IPS-NIHi7 (cell line): ENCODE measurements around the gene DFFB.
A peak's percentile ranks its signal among the peaks of the same experiment; 100 is the strongest.
"Not testable (repeated sequence)": the region's sequence is repeated elsewhere in the genome, so short reads cannot be mapped to it uniquely, and the experiment has no call there.

Source experiments
- DNase-seq: peaks from one replicate; pipeline ENCODE4 v3.0.0; 2012; ENCODE audit warnings: mixed read lengths; ENCODE audit errors: extremely low spot score

DFFB gene

DNA sequence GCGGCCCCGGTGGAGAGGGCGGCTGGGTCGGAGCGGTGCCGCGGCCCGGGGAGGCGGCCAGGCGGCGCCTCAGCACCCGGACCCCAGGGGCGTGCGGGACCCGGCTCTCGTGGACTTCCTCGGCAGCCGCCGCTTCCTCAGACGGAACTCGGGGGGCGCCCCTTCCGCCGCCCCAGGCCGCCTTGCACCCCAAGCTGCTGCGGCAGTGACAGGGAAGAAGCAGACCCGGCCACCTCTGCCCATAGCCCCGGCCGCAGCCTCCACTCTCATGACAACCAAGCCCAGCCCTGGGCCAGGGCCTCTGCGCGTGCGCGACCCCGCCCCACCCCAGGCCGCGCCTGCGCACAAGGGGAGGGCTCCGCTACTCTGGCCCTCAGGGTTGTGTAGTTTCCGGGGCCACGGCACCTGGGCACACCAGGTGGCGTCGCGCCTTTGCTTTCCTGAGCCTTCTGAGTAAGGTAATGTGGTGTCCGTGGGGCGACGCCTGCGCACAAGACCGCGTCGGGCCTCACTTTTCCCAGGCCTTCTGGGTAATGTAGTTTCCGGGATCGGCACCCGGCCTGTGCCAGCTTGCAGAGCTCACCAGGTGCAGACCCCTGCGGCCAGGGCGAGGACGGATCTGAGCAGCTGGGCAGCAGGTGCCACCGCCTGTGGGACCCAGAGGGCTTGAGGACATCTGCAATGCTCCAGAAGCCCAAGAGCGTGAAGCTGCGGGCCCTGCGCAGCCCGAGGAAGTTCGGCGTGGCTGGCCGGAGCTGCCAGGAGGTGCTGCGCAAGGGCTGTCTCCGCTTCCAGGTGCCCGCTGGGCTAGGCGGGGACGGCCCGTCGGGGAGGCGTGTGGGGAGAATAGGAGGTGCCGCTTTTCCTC lies at the start of gene DFFB, which contains the start of gene CEP104:
TSS of gene DFFB (plus strand) at position 554 of the 868 bp plus-strand sequence. CDS start at position 682, 128 bp downstream.
TSS of gene CEP104 (minus strand) at position 289 of the 868 bp plus-strand sequence. CDS start 4,804 bp downstream, outside the sequence.
- peak; percentile 100 for DNase-seq

GRCh38 chr1:3807769-3808168 lies 49.5 kb upstream of the DFFB start:
- no peak for DNase-seq

GRCh38 chr1:3809680-3810079 lies 47.6 kb upstream of the DFFB start:
- no peak for DNase-seq

GRCh38 chr1:3810149-3810761 lies 47.0 kb upstream of the DFFB start:
- not testable (repeated sequence) for DNase-seq

DNA sequence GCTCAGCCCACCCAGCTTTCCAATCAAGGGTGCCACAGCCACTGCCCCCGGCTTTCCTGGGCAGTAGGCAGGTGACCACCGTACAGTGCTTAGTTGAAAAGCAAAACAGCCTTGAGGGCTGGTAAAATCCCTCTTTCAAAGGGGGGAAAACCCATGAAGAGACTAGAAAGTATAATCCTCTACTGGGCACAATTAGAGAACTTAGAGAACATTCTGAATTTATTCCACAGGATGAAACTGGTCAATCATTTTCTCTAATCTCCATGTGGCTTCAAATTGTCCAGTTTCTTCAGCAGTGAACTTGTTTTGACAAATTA lies 45.7 kb upstream of the DFFB start:
- DNase-seq = no peak

GRCh38 chr1:3814065-3814464 lies 43.2 kb upstream of the DFFB start:
- DNase-seq = no peak

- no peak for DNase-seq
These were observed 42.3 kb upstream of the DFFB start for GRCh38 chr1:3814771-3815561.

DNA sequence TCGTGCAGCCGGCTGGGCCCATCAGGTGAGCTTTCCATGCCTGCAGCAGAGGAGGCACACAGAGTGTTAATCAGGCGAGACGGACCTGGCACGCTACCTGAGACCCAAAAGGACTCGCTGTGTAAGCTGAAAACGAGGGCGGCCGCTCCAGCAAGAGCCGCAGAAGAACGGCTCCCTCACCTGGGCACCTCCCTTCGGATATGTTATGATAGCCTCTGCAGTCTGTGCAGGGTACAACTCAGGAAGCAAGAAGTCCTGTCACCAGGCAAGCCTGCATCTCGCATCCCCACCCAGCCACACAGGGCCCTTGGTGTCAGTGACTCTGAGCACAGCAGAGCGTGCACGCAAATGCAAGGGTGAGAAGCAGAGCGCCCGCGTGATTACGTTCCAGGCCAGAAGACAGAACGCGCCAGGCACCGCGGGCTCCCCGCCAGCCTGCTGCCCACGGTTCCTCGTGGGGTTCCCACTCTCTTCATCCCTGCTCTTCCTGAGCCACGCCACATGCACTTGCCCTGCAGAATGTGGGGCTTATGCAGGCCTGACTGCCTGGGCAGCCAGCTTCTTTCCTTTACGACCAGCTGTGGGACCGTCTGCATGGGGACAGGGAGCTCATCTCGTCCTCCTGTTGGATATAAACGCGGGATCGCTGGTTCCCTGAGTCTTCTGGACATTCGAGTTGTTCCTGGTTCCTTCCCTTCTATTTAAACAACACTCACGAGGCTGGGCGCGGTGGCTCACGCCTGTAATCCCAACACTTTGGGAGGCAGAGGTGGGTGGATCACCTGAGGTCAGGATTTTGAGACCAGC lies 40.7 kb upstream of the DFFB start:
- DNase-seq = no peak

- DNase-seq = no peak
These were observed 40.0 kb upstream of the DFFB start for GRCh38 chr1:3817138-3817740.

DNA sequence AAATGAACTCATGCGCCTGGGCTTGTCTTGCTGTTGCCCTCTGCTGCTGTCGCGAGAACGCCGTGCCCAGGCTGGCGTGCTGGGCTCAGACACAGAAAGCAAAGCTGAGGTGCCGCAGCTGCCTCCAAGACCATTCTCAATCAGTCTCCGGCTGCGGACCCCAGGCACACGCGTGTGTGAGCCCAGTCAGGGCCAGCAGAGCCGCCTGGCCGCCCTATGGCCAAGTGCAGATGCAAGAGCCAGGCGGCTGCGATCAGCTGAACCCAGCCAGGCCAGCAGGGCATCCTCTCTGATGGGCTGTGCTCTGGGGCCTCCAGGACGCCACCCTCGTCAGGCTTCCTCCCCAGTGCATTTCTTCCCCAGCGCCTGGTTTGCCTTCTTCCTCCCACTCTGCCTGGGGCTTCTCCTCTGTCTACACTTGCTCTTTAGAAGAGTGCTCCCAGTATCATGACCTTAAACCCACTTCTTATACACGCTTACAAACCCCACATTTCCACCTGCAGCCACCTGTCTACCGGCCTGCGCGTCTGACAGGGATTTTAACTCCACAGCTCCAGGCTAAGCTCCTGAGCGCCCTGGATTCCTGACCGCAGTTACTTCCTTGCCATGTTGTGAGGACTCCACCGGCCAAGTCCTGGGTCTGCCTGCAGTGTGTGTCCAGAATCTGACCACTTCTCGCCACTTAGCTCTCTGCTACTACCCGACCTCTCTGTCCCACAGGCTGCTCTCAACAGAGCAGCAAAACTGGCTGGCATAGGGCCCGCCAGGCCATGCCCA lies 39.3 kb upstream of the DFFB start:
- no peak for DNase-seq

DNA sequence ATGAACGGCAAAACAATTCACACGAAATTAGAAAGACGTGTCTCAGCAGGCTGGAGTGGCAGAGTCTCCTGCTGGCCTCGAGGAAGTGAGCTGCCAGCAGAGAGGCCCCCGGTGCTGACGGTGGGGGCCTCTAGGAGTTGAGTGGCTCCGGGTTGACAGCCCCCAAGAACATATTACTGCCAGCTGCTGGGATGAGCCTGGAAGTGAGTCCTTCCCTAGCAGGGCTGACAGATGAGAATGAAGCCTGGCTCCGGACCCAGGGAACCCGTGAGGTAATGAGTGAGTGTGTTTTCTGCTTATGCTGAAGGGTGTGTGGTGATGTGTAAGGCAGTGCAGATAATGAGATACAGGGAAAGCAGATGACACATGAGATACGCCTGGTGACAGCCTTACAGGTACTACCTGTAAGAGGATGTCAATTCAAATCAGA lies 37.5 kb upstream of the DFFB start:
- no peak for DNase-seq

DNA sequence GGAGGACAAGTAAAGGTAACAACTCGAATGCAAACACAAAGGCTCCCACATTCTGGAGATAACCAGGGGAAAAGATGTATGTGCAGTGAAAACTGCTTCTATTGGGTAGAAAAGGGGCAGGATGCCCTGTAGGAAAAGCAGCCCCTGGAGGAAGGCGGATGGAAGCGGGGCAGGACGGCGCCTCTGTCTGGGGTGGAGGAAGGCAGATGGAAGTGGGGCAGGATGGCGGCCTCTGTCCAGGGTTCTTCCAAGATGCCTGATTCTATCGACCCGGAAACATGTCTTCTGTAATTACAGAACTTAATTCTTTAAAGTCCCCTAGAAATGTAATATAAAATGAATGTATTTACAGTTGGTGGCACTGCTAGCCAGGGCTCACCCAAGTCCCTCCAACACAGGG lies 37.0 kb upstream of the DFFB start:
- no peak for DNase-seq

- DNase-seq = no peak
These were observed 36.3 kb upstream of the DFFB start for GRCh38 chr1:3821004-3821403.

GRCh38 chr1:3821447-3821846 lies 35.8 kb upstream of the DFFB start:
- DNase-seq = no peak

DNA sequence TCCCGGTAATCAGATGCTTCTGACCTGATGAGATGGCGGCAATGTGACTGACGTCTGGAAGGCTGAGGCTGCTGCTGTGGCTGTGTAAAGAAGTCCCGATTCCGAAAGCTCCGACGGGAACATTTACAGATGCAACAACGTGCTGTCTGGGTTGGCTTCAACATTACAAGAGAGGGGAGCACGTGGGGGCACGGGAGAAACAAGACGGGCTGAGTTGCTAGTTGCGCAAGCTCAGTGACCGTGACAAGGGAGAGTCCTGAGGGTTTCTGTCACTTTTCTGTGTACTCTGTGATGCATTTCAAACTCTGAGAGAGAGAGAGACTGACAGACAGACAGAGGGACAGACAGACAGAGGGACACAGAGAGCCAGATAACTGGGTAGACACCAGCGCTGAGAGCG lies 35.4 kb upstream of the DFFB start:
- DNase-seq = no peak

GRCh38 chr1:3822421-3822820 lies 34.9 kb upstream of the DFFB start:
- DNase-seq = no peak

GRCh38 chr1:3824650-3825049 lies 32.6 kb upstream of the DFFB start:
- no peak for DNase-seq

DNA sequence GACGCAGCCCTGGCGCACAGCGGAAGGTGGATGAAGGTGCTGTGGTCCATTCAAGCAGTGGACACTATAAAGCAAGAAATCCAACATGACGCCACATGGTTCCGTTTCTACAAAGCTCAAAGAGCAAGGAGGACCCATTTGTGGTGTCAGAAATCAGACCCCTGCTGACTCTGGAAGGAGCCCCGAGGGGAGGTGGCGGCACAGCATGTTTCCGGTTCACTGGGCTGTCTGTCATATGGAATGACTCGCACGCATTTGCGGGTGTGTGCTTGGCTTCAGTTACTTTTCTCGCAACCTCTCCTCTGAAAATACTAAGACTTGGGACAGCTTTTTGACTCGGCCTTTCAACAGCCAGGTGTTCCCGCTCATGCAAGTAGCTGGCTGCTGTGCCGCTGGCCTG lies 31.9 kb upstream of the DFFB start:
- no peak for DNase-seq

GRCh38 chr1:3827813-3828307 lies 29.4 kb upstream of the DFFB start:
- peak; percentile 78 for DNase-seq

DNA sequence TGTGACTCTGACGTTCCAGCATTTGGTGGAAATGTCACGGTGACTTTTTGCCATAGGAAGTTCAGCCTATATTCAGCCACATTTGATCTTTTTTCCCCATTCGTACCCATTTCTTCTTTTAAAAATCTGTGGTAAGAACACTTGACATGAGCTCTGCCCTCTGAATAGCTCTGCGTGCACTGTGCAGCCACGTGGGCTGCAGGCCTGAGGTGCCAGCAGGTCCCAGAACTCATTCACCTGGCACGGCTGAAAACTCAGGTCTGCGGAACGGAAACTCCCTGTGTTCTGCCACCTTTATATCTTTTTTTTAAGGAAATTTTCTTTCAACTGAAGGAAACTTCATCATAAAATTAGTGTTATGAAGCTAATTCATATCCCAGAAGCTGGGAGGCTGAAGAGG lies 28.9 kb upstream of the DFFB start:
- no peak for DNase-seq
